MG63 (cell line): ENCODE measurements around the gene PGRMC2. TPM values are rescaled to one million over a fixed set of nuclear protein-coding genes. Genes with fewer than 3 reads are reported as not detected.
"Not testable (repeated sequence)": the region's sequence is repeated elsewhere in the genome, so short reads cannot be mapped to it uniquely, and the experiment has no call there.

Experiments used
- DNase-seq: peaks from one replicate; pipeline ENCODE4 v3.0.0-alpha.2; 2020
- H3K27me3 ChIP-seq: fragments of 250-450 bp; sonication (Bioruptor Pico); 2 replicates; pipeline ENCODE4 v1.5.1; 2020; ENCODE audit warnings: mild to moderate bottlenecking, moderate library complexity
- H3K36me3 ChIP-seq: fragments of 250-450 bp; sonication (Bioruptor Pico); 2 replicates; pipeline ENCODE4 v1.5.1; 2020; ENCODE audit warnings: mild to moderate bottlenecking, moderate library complexity
- H3K4me3 ChIP-seq: fragments of 250-450 bp; sonication (Bioruptor Pico); 2 replicates; pipeline ENCODE4 v1.5.1; 2020; ENCODE audit warnings: mild to moderate bottlenecking, moderate library complexity
- H3K9me3 ChIP-seq: fragments of 250-450 bp; sonication (Bioruptor Pico); 2 replicates; pipeline ENCODE4 v1.5.1; 2020; ENCODE audit warnings: mild to moderate bottlenecking, moderate library complexity
- total RNA-seq: library from RNA; depleted of rRNA; stranded (reverse); fragments of >200 nt; shearing (Covaris generic); gene quantifications from 2 replicates; pipeline ENCODE4 v1.2.3, GENCODE V29; 2014; ENCODE audit warnings: low replicate concordance

PGRMC2 gene
- total RNA-seq, 1 experiment from 2014 or later, result 40.0 TPM

GRCh38 chr4:128285085-128285997 lies 2.3 kb downstream of the PGRMC2 start:
- H3K9me3 ChIP-seq, result peaks cover 3% of the 10 kb centered on the region; the same call in 1 of the 2 replicates
- peak; percentile 42 for DNase-seq
- H3K36me3 ChIP-seq, result peaks cover 54% of the 10 kb centered on the region
- H3K27me3 ChIP-seq, result no peaks in the 10 kb centered on the region
- H3K4me3 ChIP-seq, result peak overlapping the region; percentile 56

DNA sequence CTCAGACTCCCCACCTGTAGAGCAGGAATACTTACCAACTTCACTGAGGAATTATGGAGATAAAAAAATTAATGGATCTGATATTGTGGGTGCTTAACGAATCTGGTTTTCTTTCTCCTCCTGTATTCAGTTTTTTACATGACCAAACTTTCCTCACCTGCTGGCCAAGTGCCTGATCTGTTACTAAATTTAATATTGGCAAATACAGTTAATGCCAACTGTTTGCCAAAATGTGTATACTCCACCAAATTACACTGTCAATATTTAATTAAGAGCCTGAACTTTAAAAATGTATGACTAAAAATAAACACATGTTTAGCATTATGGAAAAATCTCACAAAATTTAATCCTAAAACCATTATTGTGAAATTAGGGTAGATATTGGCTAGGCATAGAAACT lies 3.3 kb downstream of the PGRMC2 start:
- no peak for DNase-seq
- Histone ChIP-seq H3K9me3 (peaks cover 3% of the 10 kb centered on the region; the same call in 1 of the 2 replicates), H3K36me3 (peaks cover 61% of the 10 kb centered on the region), H3K27me3 (no peaks in the 10 kb centered on the region), H3K4me3 (peak overlapping the region; percentile 56)

DNA sequence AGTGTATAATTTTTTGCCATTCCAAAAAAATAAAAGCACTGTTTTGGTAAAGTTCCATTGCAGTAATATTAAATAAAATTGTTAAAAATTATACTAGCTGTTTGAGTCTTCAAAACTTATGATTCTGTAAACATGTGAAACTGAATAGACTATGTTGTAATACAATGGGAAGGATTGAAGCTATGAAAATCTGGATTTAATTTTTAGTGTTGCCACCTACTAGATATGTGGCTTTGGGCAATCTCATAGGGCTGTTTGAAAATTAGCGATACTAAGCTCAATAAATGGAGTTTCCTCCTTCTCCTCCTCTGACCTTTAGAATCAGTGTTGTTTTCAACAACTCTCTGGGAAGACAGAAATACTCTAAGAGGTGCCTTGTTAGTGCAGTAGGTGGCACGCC lies 4.5 kb downstream of the PGRMC2 start:
- peaks cover 69% of the 10 kb centered on the region for H3K36me3 ChIP-seq
- no peaks in the 10 kb centered on the region for H3K27me3 ChIP-seq
- no peak for DNase-seq
- H3K4me3 ChIP-seq, result no peak overlapping the region
- H3K9me3 ChIP-seq, result peaks cover 3% of the 10 kb centered on the region; the same call in 1 of the 2 replicates

DNA sequence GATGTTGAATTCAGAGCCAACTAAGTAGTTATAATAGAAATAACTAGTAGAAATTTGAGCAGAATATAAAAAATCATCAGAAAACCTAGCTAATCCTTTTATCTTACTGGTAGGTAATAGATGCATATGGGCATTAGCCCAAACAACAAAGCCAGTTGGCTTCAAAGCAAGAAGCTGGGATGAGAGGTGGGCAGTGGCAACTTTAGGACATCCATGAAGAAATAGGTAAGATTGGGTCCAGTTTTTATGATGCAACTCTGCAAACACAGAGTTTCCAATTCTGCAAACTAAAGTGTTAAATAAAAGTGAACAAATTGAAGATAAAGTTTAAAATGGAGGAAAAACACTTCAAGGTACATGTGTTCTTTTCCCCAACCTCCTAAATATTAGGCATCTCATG lies 5.1 kb downstream of the PGRMC2 start:
- H3K36me3 ChIP-seq, result peaks cover 74% of the 10 kb centered on the region
- H3K9me3 ChIP-seq, result peaks cover 3% of the 10 kb centered on the region; the same call in 1 of the 2 replicates
- no peak for DNase-seq
- H3K27me3 ChIP-seq, result no peaks in the 10 kb centered on the region
- no peak overlapping the region for H3K4me3 ChIP-seq

DNA sequence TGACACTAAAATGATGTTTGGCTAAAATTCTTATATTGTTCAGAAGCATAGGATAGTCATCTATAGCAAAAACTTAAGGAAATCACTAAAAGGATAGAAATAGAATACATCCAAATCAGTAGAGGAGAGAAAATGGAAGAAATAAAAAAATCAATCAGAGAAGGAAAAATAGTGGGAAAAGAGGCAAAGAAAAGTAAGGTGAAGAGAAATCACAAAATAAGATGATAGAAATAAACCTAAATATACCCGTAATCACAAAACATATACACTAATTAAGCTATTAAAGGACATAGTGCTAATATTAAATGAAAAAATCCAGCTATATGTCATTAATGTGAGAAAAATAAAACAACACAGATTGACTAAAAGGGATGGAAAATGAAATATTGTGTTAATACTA lies 6.3 kb downstream of the PGRMC2 start:
- H3K36me3 ChIP-seq, result peaks cover 84% of the 10 kb centered on the region
- no peak for DNase-seq
- H3K9me3 ChIP-seq, result peaks cover 3% of the 10 kb centered on the region; the same call in 1 of the 2 replicates
- no peak overlapping the region for H3K4me3 ChIP-seq
- no peaks in the 10 kb centered on the region for H3K27me3 ChIP-seq

DNA sequence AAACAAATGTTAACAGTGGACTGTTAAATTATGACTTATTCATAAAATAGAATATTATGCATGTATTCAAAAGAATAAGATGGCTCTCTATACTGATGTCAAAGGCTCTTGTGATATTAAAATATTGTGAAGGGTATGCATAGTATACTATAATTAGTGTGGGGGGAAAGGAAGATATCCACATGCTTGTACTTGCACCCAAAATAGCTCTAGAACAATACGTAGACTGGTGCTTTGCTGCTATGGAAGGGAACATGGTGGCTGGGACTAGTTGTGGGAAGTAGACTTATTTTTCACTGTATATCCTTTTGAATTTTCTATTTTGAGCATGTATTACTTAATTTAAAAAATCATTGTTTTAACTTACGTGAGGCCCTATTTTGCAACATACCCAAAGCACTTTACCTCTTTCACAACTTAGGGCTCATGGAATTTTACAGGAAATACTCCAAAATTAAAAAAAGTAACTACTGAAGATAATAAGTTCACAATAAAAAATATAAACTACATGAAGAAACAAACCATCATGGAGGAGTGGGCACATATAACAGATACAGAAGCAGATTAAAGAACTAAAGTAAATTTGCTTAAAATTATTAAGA lies 7.9 kb downstream of the PGRMC2 start:
- no peak for DNase-seq
- peaks cover 80% of the 10 kb centered on the region for H3K36me3 ChIP-seq
- no peaks in the 10 kb centered on the region; the same call in none of the 2 replicates for H3K9me3 ChIP-seq
- no peaks in the 10 kb centered on the region for H3K27me3 ChIP-seq
- no peak overlapping the region for H3K4me3 ChIP-seq

GRCh38 chr4:128277856-128278255 lies 9.8 kb downstream of the PGRMC2 start:
- H3K9me3 ChIP-seq, result peaks cover 2% of the 10 kb centered on the region
- no peak for DNase-seq
- no peak overlapping the region for H3K4me3 ChIP-seq
- peaks cover 75% of the 10 kb centered on the region for H3K36me3 ChIP-seq
- H3K27me3 ChIP-seq, result no peaks in the 10 kb centered on the region

DNA sequence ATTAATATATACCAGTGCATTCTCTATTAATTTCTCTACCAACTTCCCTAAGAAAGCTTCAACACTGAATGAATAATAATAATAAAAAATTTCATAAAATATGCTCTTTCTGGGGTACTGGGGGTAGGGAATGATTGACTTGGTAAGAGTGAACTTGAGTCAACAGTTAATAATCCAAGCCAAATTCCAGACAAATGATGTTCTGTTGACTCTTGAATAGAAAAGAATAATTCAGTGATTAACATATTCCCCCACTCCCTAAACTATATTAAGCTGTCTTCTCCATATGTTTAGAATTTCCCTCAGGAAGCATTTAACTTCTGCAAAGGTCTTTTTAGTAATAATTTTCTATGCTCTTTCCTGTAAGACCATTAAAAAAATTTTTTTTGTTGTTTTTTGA lies 12.3 kb downstream of the PGRMC2 start:
- DNase-seq, result no peak
- no peak overlapping the region for H3K4me3 ChIP-seq
- peaks cover 78% of the 10 kb centered on the region for H3K36me3 ChIP-seq
- no peaks in the 10 kb centered on the region for H3K27me3 ChIP-seq
- H3K9me3 ChIP-seq, result peaks cover 2% of the 10 kb centered on the region

GRCh38 chr4:128271551-128271950 lies 16.1 kb downstream of the PGRMC2 start:
- Histone ChIP-seq H3K9me3 (peaks cover 2% of the 10 kb centered on the region), H3K27me3 (no peaks in the 10 kb centered on the region), H3K4me3 (no peak overlapping the region), H3K36me3 (peaks cover 64% of the 10 kb centered on the region)
- no peak for DNase-seq

GRCh38 chr4:128268970-128269369 lies 18.6 kb downstream of the PGRMC2 start:
- H3K27me3 ChIP-seq, result no peaks in the 10 kb centered on the region
- H3K4me3 ChIP-seq, result no peak overlapping the region
- peaks cover 2% of the 10 kb centered on the region; the same call in 1 of the 2 replicates for H3K9me3 ChIP-seq
- no peak for DNase-seq
- H3K36me3 ChIP-seq, result peaks cover 49% of the 10 kb centered on the region

DNA sequence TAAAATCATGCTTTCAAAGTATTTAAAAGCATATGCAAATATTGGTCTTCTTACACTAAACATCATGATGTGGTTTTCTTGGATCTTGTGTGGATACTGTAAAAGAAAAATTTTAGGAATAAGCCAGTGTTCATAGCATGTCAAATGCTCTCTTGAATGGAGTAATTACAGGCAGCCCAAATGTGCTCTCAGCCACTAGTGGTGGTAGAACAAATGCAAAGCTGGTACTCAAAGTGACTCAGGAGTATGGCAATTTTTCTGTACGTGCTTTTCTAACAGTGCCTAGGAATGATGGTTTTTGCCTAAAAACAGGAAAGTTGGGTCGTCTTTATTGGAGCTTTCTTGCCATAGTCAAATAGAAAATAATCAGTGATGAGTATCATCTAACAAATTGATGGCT lies 19.9 kb downstream of the PGRMC2 start:
- DNase-seq, result no peak
- no peak overlapping the region for H3K4me3 ChIP-seq
- H3K9me3 ChIP-seq, result no peaks in the 10 kb centered on the region
- no peaks in the 10 kb centered on the region for H3K27me3 ChIP-seq
- H3K36me3 ChIP-seq, result peaks cover 37% of the 10 kb centered on the region

DNA sequence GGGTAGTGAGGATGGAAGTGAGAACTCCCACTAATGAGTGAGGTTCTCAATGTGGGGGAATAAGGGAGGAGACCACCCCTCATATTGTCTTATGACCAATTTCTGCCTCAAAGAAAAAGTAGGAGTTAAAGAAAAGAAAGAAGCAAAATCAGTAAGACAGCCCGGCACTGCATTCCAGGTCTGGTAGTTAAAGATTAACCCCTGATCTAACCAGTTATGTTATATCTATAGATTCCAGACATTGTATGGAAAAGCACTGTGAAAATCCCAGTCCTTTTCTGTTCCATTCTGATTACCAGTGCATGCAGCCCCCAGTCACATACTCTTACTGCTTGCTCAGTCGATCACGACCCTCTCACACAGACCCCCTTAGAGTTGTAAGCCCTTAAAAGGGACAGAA lies 20.4 kb downstream of the PGRMC2 start:
- DNase-seq, H3K4me3 ChIP-seq, H3K27me3 ChIP-seq, H3K9me3 ChIP-seq: not testable (repeated sequence)
- H3K36me3 ChIP-seq, result peaks cover 33% of the 10 kb centered on the region

- H3K27me3 ChIP-seq, H3K9me3 ChIP-seq, H3K4me3 ChIP-seq, DNase-seq: not testable (repeated sequence)
- H3K36me3 ChIP-seq, result peaks cover 17% of the 10 kb centered on the region
These were observed 22.1 kb downstream of the PGRMC2 start for GRCh38 chr4:128265550-128265949.

DNA sequence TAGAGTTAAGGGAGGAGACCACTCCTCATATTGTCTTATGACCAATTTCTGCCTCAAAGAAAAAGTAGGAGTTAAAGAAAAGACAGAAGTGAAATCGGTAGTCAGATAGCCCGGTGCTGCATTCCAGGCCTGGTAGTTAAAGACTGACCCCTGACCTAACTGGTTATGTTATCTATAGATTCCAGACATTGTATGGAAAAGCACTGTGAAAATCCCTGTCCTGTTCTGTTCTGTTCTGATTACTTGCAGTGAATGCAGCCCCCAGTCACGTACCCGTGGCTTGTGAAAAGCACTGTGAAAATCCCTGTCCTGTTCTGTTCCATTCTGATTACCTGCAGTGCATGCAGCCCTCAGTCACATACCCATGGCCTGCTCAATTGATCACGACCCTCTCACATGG lies 27.7 kb downstream of the PGRMC2 start:
- H3K36me3 ChIP-seq, DNase-seq, H3K9me3 ChIP-seq, H3K27me3 ChIP-seq, H3K4me3 ChIP-seq: not testable (repeated sequence)

GRCh38 chr4:128258166-128258565 lies 29.4 kb downstream of the PGRMC2 start:
- not testable (repeated sequence) for H3K4me3 ChIP-seq, H3K36me3 ChIP-seq, H3K27me3 ChIP-seq, H3K9me3 ChIP-seq, DNase-seq

DNA sequence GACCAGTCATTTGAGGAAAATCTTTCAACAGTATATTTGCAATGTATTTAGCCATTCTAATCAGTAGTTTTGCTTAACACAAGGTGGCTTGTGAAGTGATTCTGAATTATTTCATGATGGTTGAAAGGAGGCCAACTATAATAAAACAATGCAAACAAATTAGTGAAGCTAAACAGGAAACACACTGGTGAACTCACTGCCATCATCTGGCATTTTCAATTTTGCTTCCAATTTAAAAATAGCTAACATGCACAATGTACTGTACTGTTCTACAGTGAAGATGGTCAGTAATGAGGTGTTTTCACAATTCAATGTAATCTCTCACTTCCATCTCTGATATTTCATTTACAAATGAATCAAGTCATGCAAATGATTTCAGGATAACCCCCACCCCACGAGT lies 31.1 kb downstream of the PGRMC2 start:
- DNase-seq, result no peak
- Histone ChIP-seq H3K27me3 (no peaks in the 10 kb centered on the region), H3K9me3 (no peaks in the 10 kb centered on the region), H3K36me3 (no peaks in the 10 kb centered on the region), H3K4me3 (no peak overlapping the region)

- peaks cover 2% of the 10 kb centered on the region for H3K9me3 ChIP-seq
- no peak overlapping the region for H3K4me3 ChIP-seq
- no peaks in the 10 kb centered on the region for H3K27me3 ChIP-seq
- H3K36me3 ChIP-seq, result no peaks in the 10 kb centered on the region
- DNase-seq, result no peak
These were observed 31.7 kb downstream of the PGRMC2 start for GRCh38 chr4:128255906-128256305.
